HepG2 (cell line): ENCODE measurements around the gene ATXN2. TPM values are rescaled to one million over a fixed set of nuclear protein-coding genes. Genes with fewer than 3 reads are reported as not detected.
A peak's percentile ranks its signal among the peaks of the same experiment; 100 is the strongest.

Experiments used
- ARID3A ChIP-seq: IDR thresholded peaks from 2 replicates; pipeline ENCODE4 v1.6.1; 2012; ENCODE audit warnings: low read depth, low read length, improper control_type of control experiment
- ASH2L ChIP-seq: fragments of 300-600, 200-600 bp; sonication (generic); IDR thresholded peaks from 2 replicates; pipeline ENCODE4 v1.7.0; 2017; ENCODE audit warnings: low read depth, mild to moderate bottlenecking, moderate library complexity, mixed read lengths, low read length; ENCODE audit not compliant: insufficient read length
- DPF2 ChIP-seq: sonication (generic); formaldehyde crosslinking; IDR thresholded peaks from 2 replicates; pipeline ENCODE4 v1.4.0; 2020; ENCODE audit warnings: mild to moderate bottlenecking, low read depth, missing genetic modification reagents, borderline replicate concordance
- FOXA1 ChIP-seq, 2 experiments: fragments of 450-650 bp in 1 of 2; sonication (generic) in 1 of 2; formaldehyde crosslinking in 1 of 2; IDR thresholded peaks; 2 replicates each; pipeline versions ENCODE4 v1.4.0 to v1.6.1; 2016 to 2020; ENCODE audit warnings: missing genetic modification reagents in 1 of 2
- FOXK1 ChIP-seq: sonication (generic); formaldehyde crosslinking; IDR thresholded peaks from 2 replicates; pipeline ENCODE4 v1.4.0; 2020; ENCODE audit warnings: low read depth, missing genetic modification reagents, borderline replicate concordance
- HMG20A ChIP-seq: IDR thresholded peaks from 2 replicates; pipeline ENCODE4 v1.6.1; 2016; ENCODE audit warnings: borderline replicate concordance
- KAT8 ChIP-seq: IDR thresholded peaks from 2 replicates; pipeline ENCODE4 v1.6.1; 2016; ENCODE audit warnings: missing genetic modification reagents, missing compliant biosample characterization
- LCORL ChIP-seq, 2 experiments: fragments of 450-650 bp in 1 of 2; sonication (generic) in 1 of 2; formaldehyde crosslinking in 1 of 2; IDR thresholded peaks; 2 replicates each; pipeline versions ENCODE4 v1.5.0 to v1.6.1; 2017 to 2020; ENCODE audit warnings: antibody characterized with exemption in 1 of 2, missing genetic modification reagents in 1 of 2
- MED1 ChIP-seq: sonication (generic); formaldehyde crosslinking; IDR thresholded peaks from 2 replicates; pipeline ENCODE4 v1.4.0; 2020; ENCODE audit warnings: missing genetic modification reagents
- MIXL1 ChIP-seq: IDR thresholded peaks from 2 replicates; pipeline ENCODE4 v1.6.1; 2016
- NFIC ChIP-seq: IDR thresholded peaks from 2 replicates; pipeline ENCODE4 v1.6.1; 2012; ENCODE audit warnings: mild to moderate bottlenecking, low read length, inconsistent platforms
- PAF1 ChIP-seq: IDR thresholded peaks from 2 replicates; pipeline ENCODE4 v1.6.1; 2016; ENCODE audit warnings: missing genetic modification reagents, missing compliant biosample characterization
- POGZ ChIP-seq: sonication (generic); formaldehyde crosslinking; IDR thresholded peaks from 2 replicates; pipeline ENCODE4 v1.4.0; 2020; ENCODE audit warnings: mild to moderate bottlenecking, missing genetic modification reagents
- RFX3 ChIP-seq: IDR thresholded peaks from 2 replicates; pipeline ENCODE4 v1.6.1; 2016; ENCODE audit warnings: missing biosample characterization, missing genetic modification reagents
- SALL1 ChIP-seq: sonication (generic); formaldehyde crosslinking; IDR thresholded peaks from 2 replicates; pipeline ENCODE4 v1.8.0; 2022; ENCODE audit warnings: mild to moderate bottlenecking, missing genetic modification reagents
- SMAD3 ChIP-seq: sonication (generic); formaldehyde crosslinking; IDR thresholded peaks from 2 replicates; pipeline ENCODE4 v1.4.0; 2020; ENCODE audit warnings: missing genetic modification reagents
- SOX13 ChIP-seq, 3 experiments: fragments of 450-650 bp in 1 of 3; sonication (generic) in 1 of 3; formaldehyde crosslinking in 1 of 3; IDR thresholded peaks in 2 of 3; conservative IDR thresholded peaks in 1 of 3; 2 replicates each; pipeline versions ENCODE4 v1.5.0 to v1.6.1; 2016 to 2020; ENCODE audit warnings: antibody characterized with exemption in 1 of 3, mild to moderate bottlenecking in 1 of 3, missing compliant biosample characterization in 1 of 3, missing genetic modification reagents in 1 of 3, moderate library complexity in 1 of 3
- SRF ChIP-seq: IDR thresholded peaks from 2 replicates; pipeline ENCODE4 v1.6.1; 2011; ENCODE audit warnings: mild to moderate bottlenecking, low read depth, low read length, moderate library complexity
- ZFP36L1 ChIP-seq: sonication (generic); formaldehyde crosslinking; IDR thresholded peaks from 2 replicates; pipeline ENCODE4 v1.8.0; 2022; ENCODE audit warnings: mild to moderate bottlenecking, missing genetic modification reagents, moderate library complexity
- ZFP90 ChIP-seq: sonication (generic); formaldehyde crosslinking; IDR thresholded peaks from 2 replicates; pipeline ENCODE4 v1.8.0; 2022; ENCODE audit warnings: missing genetic modification reagents, mild to moderate bottlenecking, inconsistent platforms, borderline replicate concordance
- ZNF24 ChIP-seq: fragments of 450-650 bp; IDR thresholded peaks from 2 replicates; pipeline ENCODE4 v1.6.1; 2017; ENCODE audit warnings: antibody characterized with exemption, mild to moderate bottlenecking
- ZNF468 ChIP-seq: sonication (generic); formaldehyde crosslinking; IDR thresholded peaks from 2 replicates; pipeline ENCODE4 v1.8.0; 2022; ENCODE audit warnings: mild to moderate bottlenecking, moderate library complexity, missing genetic modification reagents
- ZNF547 ChIP-seq: sonication (generic); formaldehyde crosslinking; IDR thresholded peaks from 2 replicates; pipeline ENCODE4 v1.5.1; 2020; ENCODE audit warnings: mild to moderate bottlenecking, missing genetic modification reagents
- ZNF816 ChIP-seq: sonication (generic); formaldehyde crosslinking; IDR thresholded peaks from 2 replicates; pipeline ENCODE4 v1.8.0; 2022; ENCODE audit warnings: missing genetic modification reagents, mild to moderate bottlenecking, borderline replicate concordance
- ZSCAN30 ChIP-seq: sonication (generic); formaldehyde crosslinking; IDR thresholded peaks from 2 replicates; pipeline ENCODE4 v1.5.0; 2020; ENCODE audit warnings: mild to moderate bottlenecking, missing genetic modification reagents
- polyA plus RNA-seq, 8 experiments: library from polyadenylated mRNA; depleted of rRNA in 3 of 8; stranded (reverse) in 7 of 8; unstranded in 1 of 8; fragments of >200 nt; fragmentation: Illumina TruSeq in 4 of 8; extraction: Trizol in 4 of 8; gene quantifications; 2 replicates each; pipeline versions ENCODE4 v1.2.1 to v1.2.3, GENCODE V29; 2011 to 2016; ENCODE audit warnings: low read depth in 4 of 8, missing spikeins in 1 of 8, mixed read lengths in 1 of 8; ENCODE audit not compliant: insufficient read depth in 1 of 8
- total RNA-seq, 5 experiments: library from RNA; depleted of rRNA; stranded (reverse); fragments of >200 nt; fragmentation: Illumina TruSeq; extraction: Trizol; gene quantifications; 2 replicates each; pipeline ENCODE4 v1.2.3, GENCODE V29; 2016; ENCODE audit warnings: low read depth in 1 of 5

The ATXN2 gene
- total and polyA plus RNA-seq, 2 of the 13 experiments (the other 11 are each of a cell fraction or from before 2014, with no cell fraction given), result 18.1 to 27.1 TPM

GRCh38 chr12:111578276-111578970 is 20.7 kb downstream of the ATXN2 start (continued):
- TF ChIP-seq ZNF547 (no peak), POGZ (0 out of 2 replicates have a peak, but pooled peaks have one; percentile 15), FOXA1 (IDR thresholded peaks at IDR 0.05) (0 out of 2 replicates have a peak, but pooled peaks have one; percentile 39), FOXA1 (CRISPR knock-in tag; IDR thresholded peaks at IDR 0.05) (peak; percentile 63; the same call in 1 of the 2 replicates), ZNF468 (no peak), SALL1 (CRISPR knock-in tag) (peak; percentile 62), ZNF816 (peak; percentile 79; the same call in 1 of the 2 replicates), SRF (peak; percentile 75), ZFP90 (CRISPR knock-in tag) (no peak), ZSCAN30 (no peak), ASH2L (peak; percentile 44), PAF1 (CRISPR knock-in tag) (no peak), SOX13 (IDR thresholded peaks at IDR 0.05) (no peak), SOX13 (CRISPR knock-in tag; conservative IDR thresholded peaks at IDR 0.05 in 1 of 2, IDR thresholded peaks at IDR 0.05 in 1 of 2) (peak in 1 of 2 experiments; percentile 29; a peak in 1 of 4 replicates), FOXK1 (CRISPR knock-in tag) (0 out of 2 replicates have a peak, but pooled peaks have one; percentile 11), KAT8 (CRISPR knock-in tag) (peak; percentile 28; the same call in 1 of the 2 replicates), ZNF24 (0 out of 2 replicates have a peak, but pooled peaks have one; percentile 20), ARID3A (peak; percentile 94), MIXL1 (CRISPR knock-in tag) (0 out of 2 replicates have a peak, but pooled peaks have one; percentile 25), ZFP36L1 (CRISPR knock-in tag) (no peak), SMAD3 (CRISPR knock-in tag) (0 out of 2 replicates have a peak, but pooled peaks have one; percentile 23), HMG20A (peak; percentile 48; the same call in 1 of the 2 replicates), RFX3 (no peak), DPF2 (peak; percentile 32; the same call in 1 of the 2 replicates), LCORL (IDR thresholded peaks at IDR 0.05) (peak; percentile 45; the same call in 1 of the 2 replicates), LCORL (CRISPR knock-in tag; IDR thresholded peaks at IDR 0.05) (no peak; the same call in 1 of the 2 replicates), NFIC (peak; percentile 43; the same call in 1 of the 2 replicates), MED1 (CRISPR knock-in tag) (peak; percentile 35; the same call in 1 of the 2 replicates)
